Spinal cord (tissue), 10 donors: ENCODE measurements around the gene LMX1B. TPM values are rescaled to one million over a fixed set of nuclear protein-coding genes. Genes with fewer than 3 reads are reported as not detected.

Source experiments
- DNase-seq, 6 donors: peaks; one replicate each; pipeline versions ENCODE4 v3.0.0 to v3.0.0-alpha.2; 2013 to 2015; ENCODE audit warnings: low spot score in 6 of 6, low read depth in 4 of 6
- H3K27ac ChIP-seq: one replicate; pipeline ENCODE4 v1.5.1; 2013; ENCODE audit warnings: low read depth, low read length, control low read depth
- H3K27me3 ChIP-seq: one replicate; pipeline ENCODE4 v1.6.1; 2013; ENCODE audit warnings: low read length; ENCODE audit not compliant: control insufficient read depth, insufficient read depth
- H3K36me3 ChIP-seq: one replicate; pipeline ENCODE4 v1.6.1; 2013; ENCODE audit warnings: low read length; ENCODE audit not compliant: control insufficient read depth, insufficient read depth
- H3K4me1 ChIP-seq: one replicate; pipeline ENCODE4 v1.6.1; 2013; ENCODE audit warnings: low read length; ENCODE audit not compliant: control insufficient read depth, insufficient read depth
- H3K4me3 ChIP-seq: one replicate; pipeline ENCODE4 v1.5.1; 2013; ENCODE audit warnings: low read depth, low read length, control low read depth
- H3K9me3 ChIP-seq: one replicate; pipeline ENCODE4 v1.6.1; 2013; ENCODE audit warnings: low read length; ENCODE audit not compliant: control insufficient read depth, insufficient read depth
- WGBS: methylation state at CpG from one replicate; pipeline ENCODE4 v1.1.5; 2013; ENCODE audit warnings: missing lambda C conversion rate; ENCODE audit not compliant: insufficient coverage; 5-methylcytosine and 5-hydroxymethylcytosine counted together
- polyA plus RNA-seq, 2 donors: library from polyadenylated mRNA; unstranded; fragments of 120-200 nt; gene quantifications; one replicate each; pipeline ENCODE4 v1.2.1, GENCODE V29; 2013; ENCODE audit not compliant: insufficient read length in 2 of 2
- total RNA-seq, 2 donors: library from RNA; depleted of rRNA in 1 of 2; stranded (reverse); fragments of 120-200 nt in 1 of 2; fragments of >200 nt in 1 of 2; gene quantifications; one replicate each; pipeline versions ENCODE4 v1.2.3 to v1.2.4, GENCODE V29; 2013 to 2014
- donor health status: healthy.

LMX1B gene
- total and polyA plus RNA-seq, 4 donors, result 3.5 to 34.0 (median 17.7) TPM

- 79% methylated on average over 15 of the region's 17 CpGs for whole genome bisulfite sequencing
- Histone ChIP-seq H3K27ac (no peak overlapping the region), H3K4me1 (peaks cover 16% of the 10 kb centered on the region), H3K27me3 (no peaks in the 10 kb centered on the region), H3K9me3 (no peaks in the 10 kb centered on the region), H3K4me3 (no peak overlapping the region), H3K36me3 (peaks cover 3% of the 10 kb centered on the region)
- DNase-seq, result no peak
Observed at GRCh38 chr9:126583144-126583760, 30.5 kb upstream of the LMX1B start.

- H3K4me3 ChIP-seq, result no peak overlapping the region
Observed at GRCh38 chr9:126584611-126585010, 29.1 kb upstream of the LMX1B start.

GRCh38 chr9:126586236-126586635 lies 27.5 kb upstream of the LMX1B start:
- Histone ChIP-seq H3K27ac (no peak overlapping the region), H3K9me3 (no peaks in the 10 kb centered on the region), H3K27me3 (no peaks in the 10 kb centered on the region), H3K4me1 (peaks cover 24% of the 10 kb centered on the region), H3K4me3 (no peak overlapping the region), H3K36me3 (peaks cover 3% of the 10 kb centered on the region)
- 74% methylated on average over 9 of the region's 14 CpGs for WGBS
- no peak for DNase-seq

More at GRCh38 chr9:126584611-126585010, 29.1 kb upstream of the LMX1B start:
- DNase-seq, result no peak
- Histone ChIP-seq H3K27me3 (no peaks in the 10 kb centered on the region), H3K27ac (no peak overlapping the region), H3K36me3 (peaks cover 3% of the 10 kb centered on the region), H3K4me1 (peaks cover 24% of the 10 kb centered on the region), H3K9me3 (no peaks in the 10 kb centered on the region)
- 93% methylated on average over 7 of the region's 7 CpGs for WGBS

- Histone ChIP-seq H3K4me3 (no peak overlapping the region), H3K4me1 (peaks cover 24% of the 10 kb centered on the region), H3K9me3 (no peaks in the 10 kb centered on the region), H3K27ac (peak overlapping the region; percentile 71), H3K36me3 (peaks cover 3% of the 10 kb centered on the region), H3K27me3 (no peaks in the 10 kb centered on the region)
- WGBS, result 59% methylated on average over 14 of the region's 20 CpGs
- peak in 4 of 6 donors; percentile 15 to 80 (median 54) for DNase-seq
Observed at GRCh38 chr9:126587187-126588185, 26.2 kb upstream of the LMX1B start.

GRCh38 chr9:126588491-126589168 lies 25.1 kb upstream of the LMX1B start:
- Histone ChIP-seq H3K27ac (no peak overlapping the region), H3K4me3 (no peak overlapping the region), H3K27me3 (no peaks in the 10 kb centered on the region), H3K9me3 (no peaks in the 10 kb centered on the region), H3K36me3 (peaks cover 3% of the 10 kb centered on the region), H3K4me1 (peaks cover 24% of the 10 kb centered on the region)
- no peak for DNase-seq
- 88% methylated on average over 9 of the region's 10 CpGs for WGBS

GRCh38 chr9:126589349-126589748 lies 24.4 kb upstream of the LMX1B start:
- peaks cover 24% of the 10 kb centered on the region for H3K4me1 ChIP-seq
- DNase-seq, result no peak
- H3K36me3 ChIP-seq, result peaks cover 3% of the 10 kb centered on the region
- H3K9me3 ChIP-seq, result no peaks in the 10 kb centered on the region
- H3K27me3 ChIP-seq, result no peaks in the 10 kb centered on the region
- WGBS, result 90% methylated on average over 4 of the region's 6 CpGs
- H3K4me3 ChIP-seq, result no peak overlapping the region
- H3K27ac ChIP-seq, result no peak overlapping the region

GRCh38 chr9:126591083-126591482 lies 22.6 kb upstream of the LMX1B start:
- peaks cover 24% of the 10 kb centered on the region for H3K4me1 ChIP-seq
- no peak for DNase-seq
- no peak overlapping the region for H3K27ac ChIP-seq
- no peak overlapping the region for H3K4me3 ChIP-seq
- H3K9me3 ChIP-seq, result peaks cover under 1% of the 10 kb centered on the region
- 80% methylated on average over 2 of the region's 3 CpGs for WGBS
- H3K36me3 ChIP-seq, result peaks cover 2% of the 10 kb centered on the region
- no peaks in the 10 kb centered on the region for H3K27me3 ChIP-seq

GRCh38 chr9:126591922-126592321 lies 21.8 kb upstream of the LMX1B start:
- H3K27ac ChIP-seq, result no peak overlapping the region
- H3K4me1 ChIP-seq, result peaks cover 21% of the 10 kb centered on the region
- 50% methylated on average over 1 of the region's 3 CpGs for WGBS
- no peak overlapping the region for H3K4me3 ChIP-seq
- H3K27me3 ChIP-seq, result no peaks in the 10 kb centered on the region
- no peaks in the 10 kb centered on the region for H3K36me3 ChIP-seq
- DNase-seq, result peak in 1 of 6 donors; percentile 31
- peaks cover 3% of the 10 kb centered on the region for H3K9me3 ChIP-seq

GRCh38 chr9:126592461-126592860 lies 21.3 kb upstream of the LMX1B start:
- no peak overlapping the region for H3K27ac ChIP-seq
- no peaks in the 10 kb centered on the region for H3K27me3 ChIP-seq
- DNase-seq, result peak in 1 of 6 donors; percentile 41
- H3K36me3 ChIP-seq, result no peaks in the 10 kb centered on the region
- peaks cover 15% of the 10 kb centered on the region for H3K4me1 ChIP-seq
- no peak overlapping the region for H3K4me3 ChIP-seq
- H3K9me3 ChIP-seq, result peaks cover 3% of the 10 kb centered on the region
- WGBS, result 47% methylated on average over 4 of the region's 8 CpGs
